ENCODE data around the gene ELF5. TPM values are rescaled to one million over a fixed set of nuclear protein-coding genes. Genes with fewer than 3 reads are reported as not detected.

Gene ELF5
- total and polyA plus RNA-seq, 2 donors (not counting 3 experiments of a cell fraction or from before 2014, with no cell fraction given): not detected

DNA sequence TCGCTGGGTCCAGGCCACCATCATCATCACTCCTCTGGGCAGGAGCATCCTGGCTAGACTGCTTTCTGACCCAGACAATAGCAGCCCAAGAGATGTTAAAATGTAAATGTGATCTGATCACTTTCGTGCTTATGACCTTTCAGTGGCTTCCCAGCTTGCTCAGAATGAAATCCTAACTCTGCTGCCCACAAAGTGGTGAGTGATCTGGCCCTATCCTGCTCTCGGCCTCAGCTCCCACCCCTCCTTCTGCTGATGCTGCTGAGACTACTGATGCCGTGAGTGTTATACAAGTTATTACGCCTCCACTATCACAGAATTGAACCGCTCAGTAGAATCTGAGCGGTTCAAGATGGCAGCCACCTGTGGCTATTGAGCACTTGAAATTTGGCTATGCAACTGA lies 26.2 kb downstream of the ELF5 start:
- H3K4me1 ChIP-seq (ENCODE audit: control insufficient read depth, extremely low read depth, insufficient read depth, low read length): no peaks in the 10 kb centered on the region
- TF ChIP-seq EZH2 (IDR thresholded peaks at IDR 0.05; ENCODE audit: borderline replicate concordance, low read depth, low read length, severe bottlenecking) (no peak), MYC (IDR thresholded peaks at IDR 0.05; ENCODE audit: low read depth, low read length) (no peak), FOS (IDR thresholded peaks at IDR 0.05; ENCODE audit: borderline replicate concordance, insufficient read depth, low read length) (no peak)
- TF ChIP-seq, protein P1, sequence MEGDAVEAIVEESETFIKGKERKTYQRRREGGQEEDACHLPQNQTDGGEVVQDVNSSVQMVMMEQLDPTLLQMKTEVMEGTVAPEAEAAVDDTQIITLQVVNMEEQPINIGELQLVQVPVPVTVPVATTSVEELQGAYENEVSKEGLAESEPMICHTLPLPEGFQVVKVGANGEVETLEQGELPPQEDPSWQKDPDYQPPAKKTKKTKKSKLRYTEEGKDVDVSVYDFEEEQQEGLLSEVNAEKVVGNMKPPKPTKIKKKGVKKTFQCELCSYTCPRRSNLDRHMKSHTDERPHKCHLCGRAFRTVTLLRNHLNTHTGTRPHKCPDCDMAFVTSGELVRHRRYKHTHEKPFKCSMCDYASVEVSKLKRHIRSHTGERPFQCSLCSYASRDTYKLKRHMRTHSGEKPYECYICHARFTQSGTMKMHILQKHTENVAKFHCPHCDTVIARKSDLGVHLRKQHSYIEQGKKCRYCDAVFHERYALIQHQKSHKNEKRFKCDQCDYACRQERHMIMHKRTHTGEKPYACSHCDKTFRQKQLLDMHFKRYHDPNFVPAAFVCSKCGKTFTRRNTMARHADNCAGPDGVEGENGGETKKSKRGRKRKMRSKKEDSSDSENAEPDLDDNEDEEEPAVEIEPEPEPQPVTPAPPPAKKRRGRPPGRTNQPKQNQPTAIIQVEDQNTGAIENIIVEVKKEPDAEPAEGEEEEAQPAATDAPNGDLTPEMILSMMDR (IDR thresholded peaks at IDR 0.05; ENCODE audit: extremely low read depth in 1 of 2, insufficient read depth in 1 of 2, low read depth in 1 of 2, low read length in 2 of 2): no peak
- no peak overlapping the region for H3K4me2 ChIP-seq (ENCODE audit: insufficient read depth, low read length)
- no peaks in the 10 kb centered on the region for H3K36me3 ChIP-seq (ENCODE audit: control insufficient read depth in 2 of 2, extremely low read depth in 1 of 2, insufficient read depth in 2 of 2, low read length in 2 of 2)
- H3K27me3 ChIP-seq (ENCODE audit: control insufficient read depth in 2 of 2, insufficient read depth in 2 of 2, low read length in 2 of 2): peaks cover 3 to 8% of the 10 kb centered on the region in 2 experiments
- no peak overlapping the region for H2AFZ ChIP-seq (ENCODE audit: low read depth, low read length)
- H4K20me1 ChIP-seq (replicated peaks; ENCODE audit: control insufficient read depth, extremely low read depth, insufficient read depth, low read length): no peaks in the 10 kb centered on the region
- DNase-seq (ENCODE audit: low read depth, low spot score) (no peak), FAIRE-seq (no peak)
- H3K79me2 ChIP-seq (ENCODE audit: control insufficient read depth, insufficient read depth, low read length): no peaks in the 10 kb centered on the region
- no peaks in the 10 kb centered on the region for H3K9me3 ChIP-seq (replicated peaks; ENCODE audit: control insufficient read depth, insufficient read depth, low read length)
- no peak overlapping the region for H3K4me3 ChIP-seq (replicated peaks in 1 of 3; ENCODE audit: insufficient read depth in 1 of 3, low read depth in 1 of 3, low read length in 3 of 3)
- intact Hi-C loops (cut with micrococcal nuclease): no loop called here
- POLR2A ChIA-PET: no interaction called here
- no peak overlapping the region for H3K27ac ChIP-seq (ENCODE audit: insufficient read depth, low read depth, low read length)
- CTCF ChIA-PET: interaction anchor here (1.3 kb wide), 1 partner anchor 313 kb away, joined by 5 read pairs; no protein-coding TSS in a partner anchor
- no peak overlapping the region for H3K9ac ChIP-seq (replicated peaks; ENCODE audit: extremely low read depth, insufficient read depth, low read length)
- BruUV-seq (replicated peaks): no TSS peak
- dilution Hi-C loops (cut with MboI; ENCODE audit: extremely low pct_ligation_motif_present, low sequenced_read_pairs): no loop called here
- no peaks in the 10 kb centered on the region for H3K9me1 ChIP-seq (replicated peaks; ENCODE audit: control insufficient read depth, extremely low read depth, insufficient read depth, low read length)

DNA sequence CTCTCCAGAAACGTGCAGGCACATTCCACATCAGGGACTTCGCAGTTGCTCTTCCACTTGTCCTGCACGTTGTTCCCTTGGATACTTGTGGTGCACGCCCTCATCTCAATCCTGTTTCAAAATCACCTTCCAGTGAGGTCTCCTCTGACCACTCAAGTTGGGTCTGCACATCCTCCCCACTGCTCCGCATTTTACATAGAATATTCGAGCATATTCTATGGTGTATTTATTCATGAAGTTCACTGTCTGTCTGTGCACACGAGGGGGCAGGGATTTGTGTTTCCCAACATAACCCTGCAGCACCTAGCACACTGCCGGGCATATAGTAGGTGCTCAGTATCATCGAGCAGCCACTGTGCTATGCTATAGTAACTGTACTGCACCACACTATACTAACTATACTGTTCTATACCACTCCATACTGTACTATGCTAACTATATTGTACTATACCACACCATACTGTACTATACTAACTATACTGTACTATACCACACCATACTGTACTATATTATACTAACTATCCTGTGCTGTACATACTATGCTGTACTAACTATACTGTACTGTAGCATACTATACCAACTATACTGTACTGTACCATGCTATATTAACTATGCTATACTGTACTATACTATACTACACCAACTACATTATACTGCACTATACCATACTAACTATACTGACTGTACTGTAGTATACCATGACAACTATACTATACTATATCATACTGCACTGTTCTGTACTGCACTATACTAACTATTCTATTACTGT lies 30.3 kb downstream of the ELF5 start:
- no peaks in the 10 kb centered on the region for H3K9me1 ChIP-seq (replicated peaks; ENCODE audit: control insufficient read depth, extremely low read depth, insufficient read depth, low read length)
- no peak overlapping the region for H2AFZ ChIP-seq (ENCODE audit: low read depth, low read length)
- no peak overlapping the region for H3K27ac ChIP-seq (ENCODE audit: insufficient read depth, low read depth, low read length)
- TF ChIP-seq, protein P1 (IDR thresholded peaks at IDR 0.05; ENCODE audit: extremely low read depth in 1 of 2, insufficient read depth in 1 of 2, low read depth in 1 of 2, low read length in 2 of 2): no peak
- TF ChIP-seq, protein P2, sequence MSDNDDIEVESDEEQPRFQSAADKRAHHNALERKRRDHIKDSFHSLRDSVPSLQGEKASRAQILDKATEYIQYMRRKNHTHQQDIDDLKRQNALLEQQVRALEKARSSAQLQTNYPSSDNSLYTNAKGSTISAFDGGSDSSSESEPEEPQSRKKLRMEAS (IDR thresholded peaks at IDR 0.05; ENCODE audit: insufficient read depth, insufficient read length): no peak
- TF ChIP-seq JUN (IDR thresholded peaks at IDR 0.05; ENCODE audit: borderline replicate concordance, insufficient read depth, insufficient read length, low read depth) (no peak), POLR2AphosphoS5 (IDR thresholded peaks at IDR 0.05; ENCODE audit: insufficient read depth, low read depth, low read length) (no peak), MYC (IDR thresholded peaks at IDR 0.05; ENCODE audit: low read depth, low read length) (no peak), GATA2 (IDR thresholded peaks at IDR 0.05; ENCODE audit: insufficient read depth, insufficient read length, low read depth, low read length) (no peak), EZH2 (IDR thresholded peaks at IDR 0.05; ENCODE audit: borderline replicate concordance, low read depth, low read length, severe bottlenecking) (no peak), POLR2A (IDR thresholded peaks at IDR 0.05; ENCODE audit: low read depth, low read length) (no peak), FOS (IDR thresholded peaks at IDR 0.05; ENCODE audit: borderline replicate concordance, insufficient read depth, low read length) (no peak)
- no peaks in the 10 kb centered on the region for H3K9me3 ChIP-seq (replicated peaks; ENCODE audit: control insufficient read depth, insufficient read depth, low read length)
- no peak for FAIRE-seq
- dilution Hi-C loops (cut with MboI; ENCODE audit: extremely low pct_ligation_motif_present, low sequenced_read_pairs) (no loop called here), intact Hi-C loops (cut with micrococcal nuclease) (no loop called here)
- ChIA-PET CTCF (no interaction called here), POLR2A (no interaction called here)
- no peaks in the 10 kb centered on the region for H3K36me3 ChIP-seq (ENCODE audit: control insufficient read depth in 2 of 2, extremely low read depth in 1 of 2, insufficient read depth in 2 of 2, low read length in 2 of 2)
- H3K4me3 ChIP-seq (replicated peaks in 1 of 3; ENCODE audit: insufficient read depth in 1 of 3, low read depth in 1 of 3, low read length in 3 of 3): no peak overlapping the region
- BruUV-seq (replicated peaks): no TSS peak
- no peak for DNase-seq (ENCODE audit: low read depth, low spot score)
- H3K79me2 ChIP-seq (ENCODE audit: control insufficient read depth, insufficient read depth, low read length): no peaks in the 10 kb centered on the region
- no peaks in the 10 kb centered on the region for H4K20me1 ChIP-seq (replicated peaks; ENCODE audit: control insufficient read depth, extremely low read depth, insufficient read depth, low read length)
- no peak overlapping the region for H3K4me2 ChIP-seq (ENCODE audit: insufficient read depth, low read length)
- no peaks in the 10 kb centered on the region for H3K4me1 ChIP-seq (ENCODE audit: control insufficient read depth, extremely low read depth, insufficient read depth, low read length)
- no peak overlapping the region for H3K9ac ChIP-seq (replicated peaks; ENCODE audit: extremely low read depth, insufficient read depth, low read length)
- peaks cover 3 to 5% of the 10 kb centered on the region in 2 experiments for H3K27me3 ChIP-seq (ENCODE audit: control insufficient read depth in 2 of 2, insufficient read depth in 2 of 2, low read length in 2 of 2)

All from endothelial cell of umbilical vein (primary cell).